Small intestine (tissue), 7 donors: Measurements from ENCODE around the gene PTPRN. TPM values are rescaled to one million over a fixed set of nuclear protein-coding genes. Genes with fewer than 3 reads are reported as not detected.
"Not testable (repeated sequence)": the region's sequence is repeated elsewhere in the genome, so short reads cannot be mapped to it uniquely, and the experiment has no call there.

ENCODE experiments used
- DNase-seq, 2 donors: peaks; one replicate each; pipeline versions ENCODE4 v3.0.0 to v3.0.0-alpha.2; 2013
- FAIRE-seq: peaks from 2 replicates; lab custom pipeline; 2012; peaks lifted over from hg19 to GRCh38; lab: Jason Lieb, UNC
- H3K27ac ChIP-seq, 3 donors: one replicate each; pipeline ENCODE4 v1.5.1; 2013; ENCODE audit warnings: low read length in 2 of 3, mild to moderate bottlenecking in 2 of 3, control low read depth in 1 of 3, inconsistent platforms in 1 of 3, low read depth in 1 of 3, moderate library complexity in 1 of 3
- H3K27me3 ChIP-seq, 3 donors: one replicate each; pipeline ENCODE4 v1.6.1; 2013; ENCODE audit warnings: low read length in 3 of 3, inconsistent platforms in 1 of 3; ENCODE audit not compliant: control insufficient read depth in 3 of 3, insufficient read depth in 3 of 3
- H3K36me3 ChIP-seq, 3 donors: one replicate each; pipeline ENCODE4 v1.6.1; 2013; ENCODE audit warnings: low read length in 3 of 3, inconsistent platforms in 1 of 3, low read depth in 1 of 3, mild to moderate bottlenecking in 1 of 3, moderate library complexity in 1 of 3; ENCODE audit not compliant: control insufficient read depth in 3 of 3, insufficient read depth in 2 of 3
- H3K4me1 ChIP-seq, 3 donors: one replicate each; pipeline ENCODE4 v1.6.1; 2013; ENCODE audit warnings: low read length in 2 of 3, inconsistent platforms in 1 of 3, low read depth in 1 of 3, mild to moderate bottlenecking in 1 of 3, moderate library complexity in 1 of 3; ENCODE audit not compliant: control insufficient read depth in 3 of 3, insufficient read depth in 2 of 3
- H3K4me3 ChIP-seq, 3 donors: one replicate each; pipeline ENCODE4 v1.5.1; 2013; ENCODE audit warnings: low read length in 3 of 3, control low read depth in 1 of 3, inconsistent platforms in 1 of 3, low read depth in 1 of 3, mild to moderate bottlenecking in 1 of 3, moderate library complexity in 1 of 3
- H3K9me3 ChIP-seq, 2 donors: one replicate each; pipeline ENCODE4 v1.6.1; 2013; ENCODE audit warnings: low read depth in 1 of 2, low read length in 1 of 2; ENCODE audit not compliant: control insufficient read depth in 2 of 2, insufficient read depth in 1 of 2
- WGBS, 3 donors: extraction: QIAGEN DNeasy Blood & Tissue Kit; methylation state at CpG; one replicate each; pipeline ENCODE4 v1.1.7; 2013; 5-methylcytosine and 5-hydroxymethylcytosine counted together
- polyA plus RNA-seq, 4 donors: library from polyadenylated mRNA; stranded (reverse) in 3 of 4; unstranded in 1 of 4; fragments of 200-250 nt in 3 of 4; fragments of 120-200 nt in 1 of 4; gene quantifications; one replicate each; pipeline versions ENCODE4 v1.2.1 to v1.2.3, GENCODE V29; 2013
- donor health status: healthy with polysubstance abuse.
- donor health status: control.
- donor health status: control.
- donor health status: Bipolar disorder and iron deficiency.
- donor health status: healthy.

PTPRN gene
- polyA plus RNA-seq, 4 donors: 1.6 to 9.4 (median 4.1) TPM; not detected in 1

- H3K4me3 ChIP-seq: no peak overlapping the region
- DNase-seq (no peak), FAIRE-seq (no peak)
- 82 to 89% (median 85%) methylated on average over 9 of the region's 9 CpGs for WGBS, 3 donors
- H3K9me3 ChIP-seq: no peaks in the 10 kb centered on the region
- no peak overlapping the region for H3K27ac ChIP-seq
- peaks cover 0 to 6% (median 0%) of the 10 kb centered on the region in 3 donors for H3K27me3 ChIP-seq
- peaks cover 0 to 6% (median 0%) of the 10 kb centered on the region in 3 donors for H3K4me1 ChIP-seq
- H3K36me3 ChIP-seq: no peaks in the 10 kb centered on the region
Measured at GRCh38 chr2:219292616-219293015, 16.6 kb downstream of the PTPRN start.

DNA sequence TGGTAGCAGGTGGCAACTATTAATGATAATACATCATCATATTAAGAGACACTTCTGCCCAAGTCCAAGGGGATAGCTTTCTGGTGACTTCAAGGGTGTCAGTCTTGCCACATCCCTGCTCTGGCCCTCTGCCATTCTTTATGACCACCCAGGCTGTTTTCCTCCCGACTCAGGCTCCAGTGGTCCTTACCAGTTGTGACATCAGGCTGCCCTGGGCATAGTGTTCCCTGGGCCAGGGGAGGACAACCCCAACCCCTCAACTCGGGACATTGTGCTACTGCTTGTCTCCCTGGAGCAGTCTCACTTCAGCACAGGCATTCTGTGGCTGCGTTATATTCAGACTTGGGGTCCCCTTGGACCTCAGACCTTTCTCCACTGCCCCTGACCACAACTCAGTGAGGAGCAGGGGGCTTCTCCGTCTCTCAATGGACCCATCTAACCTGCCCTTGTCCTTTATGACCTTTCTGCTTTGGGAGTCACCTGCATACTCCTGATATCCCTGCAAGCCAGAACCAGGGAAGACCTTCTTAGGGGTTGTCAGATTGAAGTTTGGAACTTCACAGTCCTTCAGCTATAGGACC, 17.2 kb downstream of the PTPRN start:
- 67 to 76% (median 69%) methylated on average over 4 of the region's 4 CpGs for WGBS, 3 donors
- Histone ChIP-seq H3K4me1 (peaks cover 0 to 6% (median 0%) of the 10 kb centered on the region in 3 donors), H3K4me3 (no peak overlapping the region), H3K27ac (no peak overlapping the region), H3K9me3 (no peaks in the 10 kb centered on the region), H3K36me3 (no peaks in the 10 kb centered on the region), H3K27me3 (peaks cover 0 to 6% (median 0%) of the 10 kb centered on the region in 3 donors)
- DNase-seq (no peak), FAIRE-seq (no peak)

DNA sequence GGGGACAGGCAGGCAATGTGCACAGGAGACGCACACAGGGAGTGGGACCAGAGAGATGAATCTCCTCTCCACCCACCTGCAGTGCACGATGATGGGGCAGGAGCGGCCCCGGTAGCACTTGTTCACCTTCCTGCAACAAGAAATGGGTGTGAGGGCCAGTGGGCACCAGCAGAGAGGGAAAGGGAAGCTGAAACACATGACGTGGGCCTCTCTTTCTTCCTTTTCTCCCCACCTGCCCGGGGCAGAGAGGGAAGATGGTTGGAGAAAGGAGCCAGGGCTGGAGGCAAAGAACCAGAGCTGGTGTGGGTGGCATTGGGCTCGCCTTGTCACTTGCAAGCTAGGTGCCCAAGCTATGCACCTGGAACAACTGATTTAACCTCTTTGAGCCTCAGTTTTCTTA, 17.8 kb downstream of the PTPRN start:
- H3K27me3 ChIP-seq: peaks cover 0 to 2% (median 0%) of the 10 kb centered on the region in 3 donors
- H3K36me3 ChIP-seq: peaks cover 0 to 5% (median 2%) of the 10 kb centered on the region in 3 donors
- DNase-seq (no peak), FAIRE-seq (no peak)
- peaks cover 0 to 6% (median 0%) of the 10 kb centered on the region in 3 donors for H3K4me1 ChIP-seq
- no peaks in the 10 kb centered on the region for H3K9me3 ChIP-seq
- H3K4me3 ChIP-seq: no peak overlapping the region
- no peak overlapping the region for H3K27ac ChIP-seq
- WGBS, 3 donors: 78 to 86% (median 79%) methylated on average over 6 to 7 of the region's 7 CpGs

DNA sequence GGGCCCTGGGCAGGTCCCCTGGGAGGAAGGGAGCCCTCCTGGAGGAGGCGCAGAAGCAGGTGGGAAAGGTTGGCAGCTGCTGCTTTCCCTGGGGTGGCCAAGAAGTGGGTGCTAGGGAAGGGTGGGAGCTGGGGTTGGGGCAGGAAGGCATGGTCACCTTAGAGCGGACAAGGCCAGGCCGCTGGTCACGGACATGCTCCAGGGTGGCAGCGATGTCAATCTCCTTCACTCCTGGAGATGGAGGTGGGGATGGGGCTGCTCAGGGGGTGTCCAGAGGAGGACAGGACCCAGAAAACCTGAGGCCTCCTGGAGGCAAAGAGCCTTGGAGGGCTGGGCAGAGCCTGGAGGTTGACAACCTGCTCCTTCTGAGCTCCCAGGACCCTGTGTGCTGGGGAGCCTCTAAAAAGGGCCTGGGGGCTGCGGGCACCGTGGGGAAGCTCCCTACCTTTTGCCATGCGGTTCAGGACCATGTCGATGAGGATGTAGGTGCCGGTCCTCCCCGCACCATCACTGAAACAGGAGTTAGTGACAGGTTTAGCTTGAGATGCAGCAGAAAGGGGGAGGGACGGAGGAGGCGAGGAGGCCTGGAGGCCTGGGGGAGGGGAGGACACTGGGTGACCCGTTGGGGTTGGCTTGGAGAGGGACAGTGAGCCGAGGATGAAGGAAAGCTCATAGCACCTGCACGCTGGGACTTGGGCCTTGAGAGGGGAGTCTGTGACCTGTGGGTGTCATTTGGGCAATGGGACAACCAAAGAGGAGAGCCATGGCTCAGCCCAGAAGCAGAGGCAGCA, 18.6 kb downstream of the PTPRN start:
- H3K4me3 ChIP-seq: no peak overlapping the region
- H3K9me3 ChIP-seq: no peaks in the 10 kb centered on the region
- DNase-seq: no peak
- peaks cover 0 to 6% (median 0%) of the 10 kb centered on the region in 3 donors for H3K4me1 ChIP-seq
- H3K27ac ChIP-seq: no peak overlapping the region
- no peaks in the 10 kb centered on the region for H3K27me3 ChIP-seq
- FAIRE-seq: no peak
- H3K36me3 ChIP-seq: peaks cover 0 to 11% (median 3%) of the 10 kb centered on the region in 3 donors
- 82 to 87% (median 87%) methylated on average over 16 of the region's 16 CpGs for WGBS, 3 donors

DNA sequence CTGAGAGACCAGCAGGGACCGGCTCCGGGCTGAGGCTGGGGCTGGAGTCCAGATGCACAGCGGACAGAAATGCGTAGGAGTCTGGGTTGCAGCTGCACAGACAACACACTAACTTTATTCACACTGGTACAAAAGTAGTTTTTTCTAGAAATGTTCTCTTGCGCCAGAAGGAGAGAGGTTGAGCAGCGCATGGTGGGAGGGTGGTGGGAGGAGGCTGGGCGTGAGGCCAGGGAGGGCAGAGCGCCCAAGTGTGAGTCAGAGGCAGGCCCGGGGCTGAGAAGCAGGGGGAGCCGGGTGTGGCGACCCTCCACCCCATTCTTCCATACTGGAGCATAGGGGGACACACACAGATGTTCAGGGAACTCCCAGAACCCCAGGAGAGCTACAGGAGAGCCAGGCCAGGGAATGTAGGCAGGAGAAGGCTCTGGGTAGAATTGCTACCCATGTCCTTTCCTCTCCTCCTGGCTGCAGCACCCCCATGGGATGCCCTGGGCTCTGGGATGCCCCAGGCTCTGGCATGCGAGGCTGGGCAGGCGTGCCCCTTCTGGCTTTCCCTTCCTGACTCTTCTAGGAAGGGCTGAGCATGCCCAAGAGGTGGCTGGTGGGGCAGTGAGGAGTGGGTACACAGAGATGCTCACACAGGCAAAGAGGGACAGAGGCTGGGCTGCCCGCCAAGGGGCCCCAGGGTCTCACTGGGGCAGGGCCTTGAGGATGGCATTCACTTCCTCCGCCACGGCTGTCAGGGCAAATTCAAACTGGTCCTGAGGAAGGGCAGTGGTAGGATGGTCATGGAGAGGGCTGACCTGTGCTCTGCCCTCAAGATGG, 19.5 kb downstream of the PTPRN start:
- no peaks in the 10 kb centered on the region for H3K27me3 ChIP-seq
- H3K9me3 ChIP-seq: no peaks in the 10 kb centered on the region
- peaks cover 2 to 19% (median 3%) of the 10 kb centered on the region in 3 donors for H3K36me3 ChIP-seq
- H3K4me3 ChIP-seq: no peak overlapping the region
- H3K4me1 ChIP-seq: peaks cover 0 to 2% (median 0%) of the 10 kb centered on the region in 3 donors
- FAIRE-seq (no peak), DNase-seq (peak in 1 of 2 donors; percentile 32)
- WGBS, 3 donors: 48 to 57% (median 53%) methylated on average over 16 of the region's 16 CpGs
- H3K27ac ChIP-seq: peak overlapping the region in 2 of 3 donors; percentile 19 to 21

GRCh38 chr2:219289195-219289536, 20.0 kb downstream of the PTPRN start:
- FAIRE-seq (no peak), DNase-seq (no peak)
- Histone ChIP-seq H3K27me3 (no peaks in the 10 kb centered on the region), H3K36me3 (peaks cover 2 to 25% (median 3%) of the 10 kb centered on the region in 3 donors), H3K9me3 (no peaks in the 10 kb centered on the region), H3K4me1 (peaks cover 0 to 2% (median 0%) of the 10 kb centered on the region in 3 donors), H3K4me3 (no peak overlapping the region), H3K27ac (no peak overlapping the region)
- WGBS, 3 donors: 75 to 80% (median 79%) methylated on average over 6 of the region's 6 CpGs

- H3K4me3 ChIP-seq: no peak overlapping the region
- DNase-seq (no peak), FAIRE-seq (no peak)
- peaks cover 7 to 39% (median 7%) of the 10 kb centered on the region in 3 donors for H3K36me3 ChIP-seq
- no peaks in the 10 kb centered on the region for H3K27me3 ChIP-seq
- H3K4me1 ChIP-seq: no peaks in the 10 kb centered on the region
- WGBS, 3 donors: 76 to 84% (median 83%) methylated on average over 10 of the region's 10 CpGs
- H3K27ac ChIP-seq: no peak overlapping the region
- H3K9me3 ChIP-seq: no peaks in the 10 kb centered on the region
Measured at GRCh38 chr2:219287580-219288265, 21.5 kb downstream of the PTPRN start.

GRCh38 chr2:219287116-219287440, 22.1 kb downstream of the PTPRN start:
- not testable (repeated sequence) for DNase-seq, H3K4me3 ChIP-seq, H3K4me1 ChIP-seq, H3K27ac ChIP-seq, H3K27me3 ChIP-seq, H3K9me3 ChIP-seq, FAIRE-seq
- peaks cover 7 to 44% (median 9%) of the 10 kb centered on the region in 3 donors for H3K36me3 ChIP-seq
- 82 to 86% (median 84%) methylated on average over 6 of the region's 6 CpGs for WGBS, 3 donors
